K562 (cell line): ENCODE results near the gene CBLIF. TPM values are rescaled to one million over a fixed set of nuclear protein-coding genes. Genes with fewer than 3 reads are reported as not detected.

ENCODE experiments used
- ATAC-seq: fragments of 200-7000 bp; cut with Tn5 transposase; 3 replicates; pipeline ENCODE4 v1.9.1; 2020; ENCODE audit warnings: moderate library complexity
- BruUV-seq: library from RNA; stranded (reverse); fragments of 400-500 nt; replicated peaks from 2 replicates; lab custom pipeline; 2021; lab: Mats Ljungman, UMichigan
- CTCF ChIA-PET: fragments of 300-600 bp; formaldehyde crosslinking; extraction: SDS; loops from one replicate; lab custom pipeline; 2021; ENCODE audit warnings: low intra/inter-chr PET ratio; lab: Yijun Ruan, JAX
- POLR2A ChIA-PET: fragments of 300-600, 350-650 bp; sonication (Branson Sonifier 250); formaldehyde crosslinking; extraction: SDS; loops from one replicate; lab custom pipeline; 2021; ENCODE audit warnings: antibody characterized with exemption, inconsistent platforms; lab: Yijun Ruan, JAX
- DNase-seq, 4 experiments: peaks; one replicate each; pipeline versions ENCODE4 v3.0.0 to v3.0.0-alpha.2; 2011 to 2018; ENCODE audit warnings: low spot score in 3 of 4, mixed read lengths in 3 of 4; ENCODE audit errors: extremely low read depth in 1 of 4
- FAIRE-seq: peaks from 2 replicates; lab custom pipeline; 2011; peaks lifted over from hg19 to GRCh38; lab: Jason Lieb, UNC
- H2AFZ ChIP-seq: 2 replicates; pipeline ENCODE4 v1.6.0; 2011; ENCODE audit warnings: low read depth, low read length, control low read depth, inconsistent platforms
- H3K27ac ChIP-seq: fragments of 200-600 bp; 3 replicates; pipeline ENCODE4 v1.8.0; 2011; ENCODE audit warnings: low read depth, mild to moderate bottlenecking, control low read depth, inconsistent platforms, low read length, moderate library complexity, mixed read lengths; ENCODE audit errors: extremely low read depth
- H3K27me3 ChIP-seq, 2 experiments: fragments of 300-600 bp in 1 of 2; 2 replicates in 1 of 2; 3 replicates in 1 of 2; pipeline versions ENCODE4 v1.6.0 to v1.8.0; 2011; ENCODE audit warnings: inconsistent platforms in 2 of 2, low read length in 2 of 2, mild to moderate bottlenecking in 1 of 2, mixed read lengths in 1 of 2, moderate library complexity in 1 of 2; ENCODE audit not compliant: control insufficient read depth in 2 of 2, insufficient read depth in 2 of 2
- H3K36me3 ChIP-seq: fragments of 300-600 bp; 3 replicates; pipeline ENCODE4 v1.8.0; 2011; ENCODE audit warnings: mild to moderate bottlenecking, low read length, inconsistent platforms; ENCODE audit not compliant: control insufficient read depth, insufficient read depth
- H3K4me1 ChIP-seq, 2 experiments: fragments of 200-600 bp in 1 of 2; replicated peaks in 1 of 2; 2 replicates in 1 of 2; 3 replicates in 1 of 2; pipeline versions ENCODE4 v1.5.1 to v1.8.0; 2011; ENCODE audit warnings: inconsistent platforms in 2 of 2, low read length in 2 of 2, mild to moderate bottlenecking in 1 of 2, mixed read lengths in 1 of 2, moderate library complexity in 1 of 2; ENCODE audit not compliant: control insufficient read depth in 2 of 2, insufficient read depth in 2 of 2
- H3K4me2 ChIP-seq: 2 replicates; pipeline ENCODE4 v1.6.1; 2011; ENCODE audit warnings: low read length, control low read depth, inconsistent platforms, mixed read lengths; ENCODE audit not compliant: insufficient read depth
- H3K4me3 ChIP-seq: fragments of 200-600 bp; sonication (generic), shearing (Covaris generic); 2 replicates; pipeline ENCODE4 v1.5.1; 2016; ENCODE audit warnings: control low read depth, inconsistent platforms
- H3K79me2 ChIP-seq: fragments of 200-600 bp; 3 replicates; pipeline ENCODE4 v1.8.0; 2011; ENCODE audit warnings: low read length, inconsistent platforms; ENCODE audit not compliant: control insufficient read depth, insufficient read depth
- H3K9ac ChIP-seq, 2 experiments: 2 replicates each; pipeline versions ENCODE4 v1.6.0 to v1.6.1; 2011; ENCODE audit warnings: low read depth in 2 of 2, low read length in 2 of 2, control low read depth in 1 of 2, inconsistent platforms in 1 of 2, mild to moderate bottlenecking in 1 of 2, mixed read lengths in 1 of 2; ENCODE audit not compliant: insufficient read depth in 1 of 2
- H3K9me1 ChIP-seq: one replicate; pipeline ENCODE4 v1.6.0; 2011; ENCODE audit warnings: inconsistent platforms, mild to moderate bottlenecking, low read length, moderate library complexity; ENCODE audit not compliant: control insufficient read depth, insufficient read depth
- H3K9me3 ChIP-seq: replicated peaks from 2 replicates; pipeline ENCODE4 v1.5.1; 2011; ENCODE audit warnings: low read depth, low read length, inconsistent platforms; ENCODE audit not compliant: control insufficient read depth, insufficient read depth
- H4K20me1 ChIP-seq: replicated peaks from 2 replicates; pipeline ENCODE4 v1.6.1; 2011; ENCODE audit warnings: low read length, inconsistent platforms, mixed read lengths; ENCODE audit not compliant: control insufficient read depth, insufficient read depth
- CREB3L1 ChIP-seq: fragments of 450-650 bp; IDR thresholded peaks from 2 replicates; pipeline ENCODE4 v1.6.1; 2014; ENCODE audit warnings: low read depth, mild to moderate bottlenecking, moderate library complexity, borderline replicate concordance
- DMBX1 ChIP-seq: fragments of 250-450 bp; sonication (Bioruptor Pico); IDR thresholded peaks from 2 replicates; pipeline ENCODE4 v1.8.0; 2022; ENCODE audit warnings: inconsistent platforms, mild to moderate bottlenecking, moderate library complexity, borderline replicate concordance
- ELF4 ChIP-seq: fragments of 450-650 bp; formaldehyde crosslinking; IDR thresholded peaks from 2 replicates; pipeline ENCODE4 v1.4.0; 2022; ENCODE audit warnings: missing genetic modification characterization
- FOXK2 ChIP-seq, 2 experiments: fragments of 450-650 bp; IDR thresholded peaks in 1 of 2; conservative IDR thresholded peaks in 1 of 2; 2 replicates each; pipeline ENCODE4 v1.6.1; 2016; ENCODE audit warnings: low read depth in 2 of 2, mild to moderate bottlenecking in 1 of 2
- MEIS2 ChIP-seq: fragments of 450-650 bp; IDR thresholded peaks from 2 replicates; pipeline ENCODE4 v1.6.1; 2014; ENCODE audit warnings: mild to moderate bottlenecking; ENCODE audit not compliant: partially characterized antibody
- NR3C1 ChIP-seq: sonication (generic); formaldehyde crosslinking; IDR thresholded peaks from 2 replicates; pipeline ENCODE4 v1.8.1; 2022; ENCODE audit warnings: missing genetic modification reagents
- NUFIP1 ChIP-seq: fragments of 450-650 bp; IDR thresholded peaks from 2 replicates; pipeline ENCODE4 v1.6.1; 2018; ENCODE audit not compliant: partially characterized antibody
- PKNOX1 ChIP-seq: fragments of 450-650 bp; IDR thresholded peaks from 2 replicates; pipeline ENCODE4 v1.6.1; 2016
- SMAD4 ChIP-seq: fragments of 250-450 bp; sonication (Bioruptor Pico); conservative IDR thresholded peaks from 2 replicates; pipeline ENCODE4 v1.8.0; 2021; ENCODE audit warnings: inconsistent platforms, mild to moderate bottlenecking, moderate library complexity
- TCF3 ChIP-seq: sonication (generic); formaldehyde crosslinking; IDR thresholded peaks from 2 replicates; pipeline ENCODE4 v1.4.0; 2020; ENCODE audit warnings: mild to moderate bottlenecking, missing genetic modification reagents
- ZBTB12 ChIP-seq: fragments of 250-450 bp; sonication (Bioruptor Pico); IDR thresholded peaks from 2 replicates; pipeline ENCODE4 v1.4.0; 2020
- WGBS: fragments of 100-300 bp; shearing (Covaris generic); methylation state at CpG from one replicate; pipeline ENCODE4 v1.1.6; 2016; ENCODE audit warnings: low coverage, mixed read lengths; ENCODE audit not compliant: insufficient coverage; ENCODE audit errors: missing lambda C conversion rate; 5-methylcytosine and 5-hydroxymethylcytosine counted together
- in situ Hi-C: fragments of 300-500 bp; cut with MboI; formaldehyde crosslinking; loops from 4 replicates; pipeline ENCODE4 v1.15.0; 2018; ENCODE audit warnings: inconsistent platforms, mixed read lengths
- intact Hi-C: fragments of 100-400 bp; cut with micrococcal nuclease; formaldehyde crosslinking; loops from 2 replicates; pipeline ENCODE4 v1.14.2; 2022
- polyA plus RNA-seq, 8 experiments: library from polyadenylated mRNA; depleted of rRNA in 4 of 8; stranded (reverse) in 5 of 8; unstranded in 3 of 8; fragments of >200 nt; fragmentation: Nextera tagmentation in 2 of 8; fragmentation: Illumina TruSeq in 1 of 8; extraction: Ambion mirVana in 2 of 8; extraction: Trizol in 1 of 8; gene quantifications; 2 replicates each; pipeline versions ENCODE4 v1.2.1 to v1.2.3, GENCODE V29; 2011 to 2014; ENCODE audit warnings: inconsistent platforms in 1 of 8, missing spikeins in 1 of 8
- total RNA-seq, 7 experiments: library from RNA; depleted of rRNA in 6 of 7; stranded (reverse); fragments of >200 nt in 6 of 7; fragmentation: Illumina TruSeq in 2 of 7; extraction: Trizol in 2 of 7; gene quantifications; 2 replicates each; pipeline versions ENCODE4 v1.2.1 to v1.2.3, GENCODE V29; 2011 to 2021; ENCODE audit warnings: low replicate concordance in 1 of 7

The CBLIF gene
- total and polyA plus RNA-seq, 9 of the 15 experiments (the other 6 are each of a cell fraction or from before 2014, with no cell fraction given): 0.07 to 0.83 (median 0.54) TPM

DNA sequence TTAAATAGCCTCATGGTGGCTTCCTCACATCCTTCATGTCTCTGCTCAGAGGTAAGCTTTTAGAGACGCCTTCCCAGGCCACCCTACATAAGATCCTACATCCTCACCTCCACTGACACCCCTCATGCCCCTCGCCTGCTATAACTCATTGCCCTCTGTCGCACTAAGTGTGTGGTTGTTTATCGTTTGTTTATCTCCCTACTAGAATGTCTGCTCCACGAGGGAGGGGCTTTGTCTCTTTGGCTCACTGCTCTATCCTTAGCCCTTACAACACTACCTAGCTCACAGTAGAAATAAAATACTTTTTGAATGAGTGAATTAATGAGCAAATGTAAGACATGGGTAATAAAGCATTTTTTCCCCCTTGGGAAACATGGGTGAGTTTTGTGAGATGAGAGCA is 1.3 kb upstream of the CBLIF start:
- H3K79me2 ChIP-seq: no peaks in the 10 kb centered on the region
- H3K9me3 ChIP-seq: no peaks in the 10 kb centered on the region
- 0 out of 2 replicates have a peak, but pooled peaks have one; percentile 34 for TF ChIP-seq DMBX1 (CRISPR knock-in tag)
- TF ChIP-seq NUFIP1: no peak
- 0 out of 2 replicates have a peak, but pooled peaks have one; percentile 36 for TF ChIP-seq PKNOX1
- no peak for TF ChIP-seq NR3C1 (CRISPR knock-in tag)
- 0 out of 2 replicates have a peak, but pooled peaks have one; percentile 17 for TF ChIP-seq ZBTB12
- TF ChIP-seq MEIS2: peak; percentile 20
- 0 out of 2 replicates have a peak, but pooled peaks have one; percentile 11 for TF ChIP-seq TCF3 (CRISPR knock-in tag)
- no peak for TF ChIP-seq CREB3L1
- TF ChIP-seq FOXK2 (conservative IDR thresholded peaks at IDR 0.05 in 1 of 2, IDR thresholded peaks at IDR 0.05 in 1 of 2; ENCODE audit: low read depth in 2 of 2): peak; percentile 25 to 60; a peak in 1 of 4 replicates
- TF ChIP-seq SMAD4 (CRISPR knock-in tag): 0 out of 2 replicates have a peak, but pooled peaks have one; percentile 20
- 0 out of 2 replicates have a peak, but pooled peaks have one; percentile 42 for TF ChIP-seq ELF4 (CRISPR knock-in tag)
- ATAC-seq: peak; percentile 73
- H3K4me3 ChIP-seq: no peak overlapping the region
- H4K20me1 ChIP-seq: no peaks in the 10 kb centered on the region
- intact Hi-C loops: no loop called here
- H3K36me3 ChIP-seq: no peaks in the 10 kb centered on the region
- 18% methylated on average over 5 of the region's 5 CpGs for WGBS
- CTCF ChIA-PET: no interaction called here
- H3K4me1 ChIP-seq: peaks cover 4 to 39% of the 10 kb centered on the region in 2 experiments; a peak in 3 of 5 replicates
- BruUV-seq: no TSS peak
- H3K9me1 ChIP-seq: no peaks in the 10 kb centered on the region
- peak overlapping the region; percentile 36; the same call in 1 of the 2 replicates for H3K4me2 ChIP-seq
- peak; percentile 46 for FAIRE-seq
- H3K27ac ChIP-seq: peak overlapping the region; percentile 39
- no peaks in the 10 kb centered on the region for H3K27me3 ChIP-seq
- POLR2A ChIA-PET: interaction anchor here (0.6 to 1.2 kb wide), 5 partner anchors 9 to 651 kb away, joined by 3 to 5 read pairs (median 3); no protein-coding TSS in a partner anchor
- in situ Hi-C loops: no loop called here
- peak overlapping the region; percentile 84 for H2AFZ ChIP-seq
- peak overlapping the region in 1 of 2 experiments; percentile 15; a peak in 1 of 4 replicates for H3K9ac ChIP-seq
- no peak for DNase-seq
